ENCODE data around the gene ULK4.

Gene ULK4

DNA sequence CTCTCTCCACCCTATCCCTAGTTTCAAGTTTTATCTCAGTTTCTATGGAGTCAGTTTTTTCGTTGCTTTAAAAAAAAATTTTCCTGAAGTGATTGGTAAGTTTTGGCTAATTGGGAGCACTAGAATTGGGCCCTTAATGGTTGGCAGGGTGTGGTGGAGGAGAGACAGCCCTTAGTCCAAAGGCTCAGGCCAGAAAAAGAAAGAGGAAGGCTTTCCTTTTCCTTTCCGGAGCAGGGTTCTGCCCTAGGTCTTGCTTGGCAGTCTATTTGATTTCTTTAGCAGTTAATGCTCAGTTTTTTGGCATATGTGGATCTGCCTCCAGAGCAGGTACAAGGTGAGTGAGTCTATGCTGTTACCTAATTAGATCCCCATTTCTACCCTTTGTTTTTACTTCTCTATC lies 739.9 kb downstream of the ULK4 start:
- no peak for DNase-seq (ENCODE audit: low spot score)

DNA sequence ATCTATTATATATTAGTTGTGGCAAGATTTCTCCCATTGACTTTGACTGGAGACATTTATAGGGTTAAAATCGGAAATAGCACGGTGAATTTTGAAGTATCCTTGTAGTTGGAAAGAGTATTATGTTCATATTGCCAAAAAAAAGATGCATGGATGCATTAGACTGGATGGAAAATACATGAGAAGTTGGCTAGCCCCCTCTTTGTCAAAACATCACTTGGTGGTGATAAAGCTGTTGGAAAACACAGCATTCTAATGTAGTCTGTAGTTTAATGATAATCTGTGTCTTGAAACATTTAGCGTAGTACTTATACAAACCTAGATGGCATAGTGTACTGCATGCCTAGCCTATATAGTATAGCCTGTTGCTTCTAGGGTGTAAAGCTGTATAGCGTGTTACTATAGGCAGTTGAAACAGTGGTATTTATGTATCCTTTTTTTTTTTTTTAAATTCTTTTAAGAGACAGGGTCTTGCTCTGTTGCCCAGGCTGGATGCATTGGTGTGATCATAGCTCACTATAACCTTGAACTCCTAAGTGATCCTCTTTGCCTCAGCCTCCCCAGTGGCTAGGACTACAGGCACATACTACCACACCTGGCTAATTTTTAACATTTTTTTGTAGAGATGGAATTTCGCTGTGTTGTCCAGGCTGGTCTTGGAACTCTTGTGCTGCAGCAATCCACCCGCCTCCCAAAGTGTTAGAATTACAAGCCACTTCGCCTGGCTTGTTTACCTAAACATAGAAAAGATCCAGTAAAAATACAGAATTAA lies 740.8 kb downstream of the ULK4 start:
- no peak for DNase-seq (ENCODE audit: low spot score)

DNA sequence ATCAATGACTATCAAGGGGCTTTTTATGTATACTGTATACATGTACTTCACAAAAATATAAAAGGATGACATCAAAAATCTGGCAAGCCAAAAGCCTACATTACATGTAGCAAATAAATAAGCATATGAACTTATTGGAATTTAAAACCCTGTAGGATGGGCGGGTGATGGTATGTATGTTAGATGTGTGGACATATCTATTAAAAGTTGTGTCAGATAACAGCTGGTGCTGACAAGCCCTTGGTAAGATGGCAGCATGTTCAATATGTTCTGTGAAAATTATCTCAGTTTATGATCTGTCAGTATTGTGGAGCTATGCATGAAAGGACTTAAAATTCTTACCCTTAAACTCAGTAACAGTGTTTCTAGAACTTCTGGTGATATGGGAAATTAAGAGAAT lies 742.5 kb downstream of the ULK4 start:
- DNase-seq (ENCODE audit: low spot score) = no peak

DNA sequence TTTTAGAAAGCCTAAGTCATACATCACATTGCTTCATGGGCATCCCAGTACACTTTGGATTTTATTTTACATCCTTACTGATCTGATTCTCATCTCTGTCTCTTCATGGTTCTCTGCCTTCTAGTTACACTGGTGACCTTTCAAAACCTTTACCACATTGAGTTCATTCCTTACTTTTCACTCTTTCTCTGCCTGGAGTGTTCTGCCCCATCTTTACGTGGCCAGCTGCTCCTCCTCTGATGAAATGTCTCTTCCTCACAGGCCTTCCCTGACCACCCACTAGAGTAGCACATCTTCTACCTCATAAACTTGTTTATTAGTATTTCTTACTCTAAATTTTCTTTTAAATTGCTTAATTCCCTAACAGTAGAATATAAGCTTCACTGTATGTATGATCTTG lies 744.9 kb downstream of the ULK4 start:
- DNase-seq (ENCODE audit: low spot score) = no peak

DNA sequence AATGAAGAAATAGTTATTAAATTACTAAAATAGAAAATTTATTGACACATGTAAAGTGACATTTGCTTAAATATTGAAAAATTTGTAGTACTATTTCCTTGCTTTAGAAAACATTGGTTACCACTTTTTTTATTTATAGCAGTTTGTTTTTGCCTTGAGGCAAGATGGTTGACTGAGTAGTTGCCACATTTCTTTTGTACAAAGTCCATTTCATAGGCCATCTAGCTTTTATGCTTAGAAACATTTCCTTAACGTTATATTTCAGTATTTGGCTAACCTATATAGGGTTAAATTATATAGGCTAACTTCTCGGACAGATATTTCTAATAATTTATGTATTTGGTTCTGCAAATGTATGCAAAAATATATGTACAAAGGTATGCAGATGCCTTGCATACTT lies 745.5 kb downstream of the ULK4 start:
- DNase-seq (ENCODE audit: low spot score) = no peak

DNA sequence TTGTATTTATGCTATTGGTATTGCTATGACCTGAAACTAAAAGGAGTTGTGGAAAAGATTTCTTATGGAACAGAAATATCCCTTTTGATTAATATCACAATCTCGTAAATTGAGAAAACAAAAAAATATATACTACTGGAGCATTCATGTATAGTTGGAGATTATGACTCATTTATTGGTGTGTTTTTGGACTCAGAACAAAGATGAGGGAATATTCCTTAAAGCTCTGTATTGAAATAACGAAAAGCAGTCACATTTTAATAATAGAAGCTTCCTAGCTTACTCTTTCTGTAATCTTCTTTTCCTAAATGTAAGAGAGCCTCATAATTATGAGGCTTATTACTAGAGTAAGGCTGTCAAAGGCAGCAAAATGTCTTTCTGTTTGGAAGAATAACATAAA lies 748.3 kb downstream of the ULK4 start:
- DNase-seq (ENCODE audit: low spot score) = no peak

DNA sequence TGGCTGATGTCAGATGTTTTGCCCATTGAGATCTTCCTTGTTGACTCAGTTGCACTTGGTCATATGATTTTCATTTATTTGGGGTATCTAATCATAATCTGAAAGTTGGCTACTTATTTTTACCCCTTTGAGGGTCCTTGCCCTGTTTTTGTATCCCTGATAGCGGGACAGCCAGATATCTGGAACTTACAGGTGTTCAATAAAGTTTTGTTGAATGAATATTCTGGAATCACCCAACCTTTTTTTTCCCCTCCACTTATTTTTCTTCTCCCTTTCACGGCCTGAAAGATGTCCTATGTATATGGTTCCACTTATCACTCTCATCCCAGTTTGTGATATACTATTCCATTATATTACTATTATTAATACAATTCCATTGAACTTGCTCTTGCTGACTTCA lies 749.8 kb downstream of the ULK4 start:
- no peak for DNase-seq (ENCODE audit: low spot score)

DNA sequence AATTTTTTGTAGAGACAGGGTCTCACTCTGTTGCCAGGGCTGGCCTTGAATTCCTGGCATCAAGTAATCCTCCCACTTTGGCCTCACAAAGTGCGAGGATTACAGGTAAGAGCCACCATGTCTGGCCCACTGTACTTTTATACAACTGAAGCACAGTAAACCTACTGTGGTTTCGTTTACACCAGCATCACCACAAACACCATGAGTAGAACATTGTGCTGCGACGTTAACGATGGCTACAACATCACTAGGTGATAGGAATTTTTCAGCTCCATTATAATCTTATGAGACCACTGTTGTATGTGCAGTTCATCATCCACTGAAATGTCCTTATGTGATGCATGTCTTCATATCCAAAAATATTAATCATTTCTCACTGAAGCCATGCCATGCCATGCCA lies 750.9 kb downstream of the ULK4 start:
- DNase-seq (ENCODE audit: low spot score) = no peak

DNA sequence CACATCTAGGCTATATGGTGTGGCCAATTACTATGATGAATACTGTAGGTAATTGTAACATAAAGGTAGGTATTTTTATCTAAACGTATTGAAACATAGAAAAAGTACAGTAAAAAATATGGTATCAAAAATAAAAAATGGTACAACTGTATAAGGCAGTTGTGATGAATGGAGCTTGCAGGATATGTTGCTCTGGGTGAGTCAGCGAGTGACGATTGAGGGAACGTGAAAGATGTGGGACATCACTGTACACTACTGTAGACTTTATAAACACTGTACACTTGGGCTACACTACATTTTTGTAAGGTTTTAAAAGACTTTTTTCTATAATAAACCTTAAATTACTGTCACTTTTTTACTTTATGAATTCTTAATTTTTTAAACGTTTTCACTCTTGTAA lies 752.3 kb downstream of the ULK4 start:
- DNase-seq (ENCODE audit: low spot score) = no peak

DNA sequence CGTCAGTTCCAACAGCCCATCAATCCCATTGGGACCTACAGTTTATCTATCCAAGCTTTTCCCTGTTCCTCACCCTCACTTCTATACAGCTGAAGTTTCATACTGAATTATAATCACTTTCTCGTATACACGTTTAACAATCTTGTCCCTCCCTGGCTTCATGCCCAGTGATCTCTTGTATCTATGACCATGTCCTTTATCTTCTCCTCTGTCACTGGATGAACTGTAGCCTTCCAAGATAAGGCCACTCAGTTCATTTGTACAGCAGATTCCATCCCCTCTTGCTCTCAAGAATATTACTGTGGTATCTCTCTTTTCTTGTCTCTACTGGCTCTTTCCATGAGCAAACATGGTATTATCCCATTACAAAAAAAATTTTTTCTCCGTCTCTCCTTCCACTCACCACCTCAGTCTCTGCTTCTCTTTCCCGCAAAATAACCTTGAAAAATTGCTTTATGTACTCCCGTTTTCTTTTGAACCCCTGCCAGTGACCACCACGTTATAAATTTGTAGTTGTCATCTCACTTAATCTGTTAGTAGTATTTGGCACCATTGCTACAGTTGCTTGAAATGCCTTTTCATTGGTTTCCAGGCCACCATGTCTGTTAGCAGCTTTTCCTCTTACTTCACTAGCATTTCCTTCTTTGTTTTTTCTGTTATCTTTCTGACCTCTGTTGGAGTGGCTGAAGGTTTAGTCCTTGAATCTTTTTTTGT lies 753.2 kb downstream of the ULK4 start:
- no peak for DNase-seq (ENCODE audit: low spot score)

DNA sequence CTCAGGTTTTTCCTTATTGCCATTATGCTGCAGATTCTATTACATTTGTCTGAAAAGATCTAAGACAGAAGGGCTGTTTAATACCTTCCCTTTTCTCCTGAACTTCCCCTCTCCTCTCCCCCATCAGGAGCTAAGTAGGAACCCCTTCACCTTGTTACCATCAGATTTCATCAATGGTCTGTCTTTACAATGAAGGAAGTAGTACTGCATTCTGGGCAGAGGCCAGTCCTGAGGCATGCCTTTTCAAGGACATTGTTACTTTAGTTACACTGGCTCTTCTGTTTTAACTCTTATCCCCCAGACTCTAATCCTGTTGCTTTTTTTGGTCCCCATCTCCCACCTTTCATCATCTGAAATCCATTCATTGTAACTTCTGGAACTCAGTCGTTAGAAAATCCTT lies 754.5 kb downstream of the ULK4 start:
- DNase-seq (ENCODE audit: low spot score) = no peak

DNA sequence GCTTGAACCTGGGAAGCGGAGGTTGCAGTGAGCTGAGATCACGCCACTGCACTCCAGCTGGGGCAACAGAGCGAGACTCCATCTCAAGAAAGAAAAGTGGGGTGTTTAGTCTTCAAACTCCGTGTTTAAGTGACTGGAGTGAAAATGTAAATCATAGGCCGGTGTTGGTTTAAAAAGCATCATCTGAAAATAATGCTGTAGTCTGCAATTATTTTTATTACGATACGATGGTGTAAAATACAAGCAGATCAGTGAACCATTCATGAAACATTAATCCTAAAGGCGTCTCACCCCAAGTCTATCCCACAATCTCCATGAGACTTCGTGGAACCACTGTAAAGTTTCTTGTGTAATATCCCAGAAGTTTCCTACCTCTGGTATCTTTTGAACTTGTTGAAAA lies 756.3 kb downstream of the ULK4 start:
- DNase-seq (ENCODE audit: low spot score) = no peak

DNA sequence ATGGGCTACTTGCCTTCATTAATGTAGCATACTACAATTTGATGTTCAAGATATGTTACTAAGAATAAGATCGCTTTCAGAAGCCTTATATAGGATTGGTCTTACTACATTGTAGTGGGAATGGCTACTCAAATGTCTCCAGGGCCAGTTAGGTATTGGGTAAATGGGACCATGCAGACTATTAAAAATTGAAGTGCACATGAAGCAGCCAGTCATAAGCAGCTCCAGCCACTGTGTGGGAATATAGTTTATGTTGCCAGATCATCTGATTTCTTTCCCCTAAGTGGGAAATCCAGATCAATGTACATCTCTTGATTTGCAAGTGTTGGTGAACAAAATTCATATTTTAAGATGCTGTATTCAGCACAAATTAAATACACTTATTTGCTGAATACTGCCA lies 757.5 kb downstream of the ULK4 start:
- DNase-seq (ENCODE audit: low spot score) = no peak

DNA sequence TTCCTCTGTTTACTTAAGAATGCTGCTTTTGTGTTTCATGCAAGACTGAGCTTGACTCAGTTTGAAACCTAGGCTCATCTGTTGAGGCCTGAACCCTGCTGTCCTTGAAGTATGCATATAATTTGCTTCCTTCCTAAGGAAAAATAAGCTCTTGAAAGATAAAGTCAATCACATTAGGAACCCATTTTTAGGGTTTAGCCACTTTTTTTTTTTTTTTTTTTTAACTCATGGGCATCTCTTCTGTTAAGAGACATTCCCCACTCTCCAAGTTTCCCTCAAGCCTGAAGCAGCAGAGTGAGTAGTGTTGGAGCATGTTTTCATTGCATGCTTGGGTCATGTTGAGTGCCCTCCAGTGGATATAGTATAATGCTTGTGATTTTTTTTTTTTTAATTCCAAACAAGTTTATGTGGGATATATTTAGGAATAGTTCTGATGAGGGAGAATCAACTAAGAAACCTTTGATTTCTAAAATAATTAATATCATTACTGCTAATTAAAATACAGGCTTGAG lies 759.0 kb downstream of the ULK4 start:
- DNase-seq (ENCODE audit: low spot score) = peak; percentile 75

DNA sequence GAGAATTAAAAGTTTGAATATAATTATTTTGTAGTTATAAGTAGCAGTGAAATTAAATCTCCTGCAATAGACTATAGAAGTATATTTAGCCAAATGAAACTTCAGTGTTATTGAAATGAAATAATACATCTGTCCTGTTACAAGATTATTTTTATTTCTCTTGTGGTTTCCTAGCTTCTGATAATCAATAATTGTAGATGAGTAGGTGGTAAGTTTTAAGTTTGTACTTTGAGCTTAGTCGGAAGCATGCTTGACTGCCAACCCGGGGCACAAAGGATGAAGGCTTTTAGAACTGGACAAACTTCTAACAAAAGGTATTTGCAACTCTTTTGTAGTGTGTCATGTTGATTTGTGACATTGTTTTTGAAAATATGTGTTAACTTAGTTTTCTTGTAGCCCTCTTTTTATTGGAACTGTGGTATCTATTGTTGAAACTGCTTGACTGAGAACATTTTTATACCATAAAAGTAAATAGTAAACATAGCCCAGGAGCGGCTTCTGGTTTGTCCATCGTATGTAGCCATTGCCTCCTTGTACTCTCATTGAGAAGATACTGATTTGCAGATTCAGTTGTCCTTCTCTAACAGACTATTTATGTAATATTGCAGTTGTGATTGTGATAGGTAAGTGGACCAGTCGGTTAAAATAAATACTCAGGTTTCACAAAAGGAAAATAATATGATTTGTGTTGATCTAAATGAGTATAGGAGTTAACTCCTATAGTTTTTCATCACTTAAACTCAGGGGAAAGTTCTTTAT lies 759.6 kb downstream of the ULK4 start:
- peak; percentile 45 for DNase-seq (ENCODE audit: low spot score)

DNA sequence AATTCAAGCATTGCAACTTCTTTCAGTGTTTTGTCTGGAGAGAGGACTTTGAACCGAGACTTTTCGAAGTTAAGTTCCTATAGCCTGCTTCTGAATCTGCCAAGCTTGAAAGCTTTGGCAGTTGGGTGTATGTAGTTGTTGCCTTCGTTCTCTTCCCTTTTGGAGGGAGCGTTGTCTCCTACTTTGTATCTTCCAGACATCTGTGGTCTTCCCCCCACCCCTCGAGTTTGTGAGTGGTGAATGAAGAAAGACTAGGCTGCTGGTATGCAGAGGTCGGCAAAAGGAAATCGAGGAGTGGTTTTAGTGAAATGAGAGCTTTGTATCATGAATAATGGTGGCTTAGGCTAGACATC lies 761.3 kb downstream of the ULK4 start:
- DNase-seq (ENCODE audit: low spot score) = peak; percentile 52

DNA sequence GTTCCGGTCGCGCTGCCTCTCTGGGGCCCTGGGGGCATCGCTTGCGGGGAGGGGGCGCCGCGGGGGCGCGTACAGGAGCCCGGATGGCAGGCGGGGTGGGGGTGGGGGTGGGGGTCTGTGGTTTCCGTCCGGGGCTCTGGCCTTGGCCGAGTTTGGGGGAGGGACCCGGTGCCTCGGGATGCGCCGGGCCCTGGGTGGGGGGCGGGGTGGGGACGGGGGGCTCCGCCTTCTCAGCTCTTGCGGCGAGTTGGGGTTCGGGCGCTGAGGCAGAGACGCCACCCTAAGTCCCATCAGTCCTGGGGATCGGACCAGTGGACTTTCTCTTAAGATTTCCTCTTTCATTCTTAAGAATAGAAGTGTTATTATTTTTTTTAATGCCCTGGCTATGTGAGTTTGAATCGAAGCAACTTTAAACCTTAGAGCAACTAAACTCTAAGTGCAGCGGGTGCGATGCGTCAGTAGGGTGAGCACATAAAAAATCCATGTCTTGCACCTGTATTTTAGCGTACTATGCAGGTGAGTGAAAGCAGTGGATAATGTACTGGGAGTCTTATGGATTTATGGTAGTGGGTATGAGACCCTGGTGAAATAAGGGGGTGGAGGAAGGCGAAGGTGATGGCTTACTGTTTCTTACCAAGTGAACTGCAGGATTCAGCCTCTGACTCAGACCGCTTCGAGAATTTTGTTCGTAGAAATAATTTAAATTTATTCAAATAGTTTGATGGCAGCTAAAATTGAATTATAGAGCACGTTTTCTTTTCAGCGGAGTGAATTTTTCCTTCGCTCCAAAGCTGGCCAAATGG lies 761.8 kb downstream of the ULK4 start:
- DNase-seq (ENCODE audit: low spot score) = no peak

DNA sequence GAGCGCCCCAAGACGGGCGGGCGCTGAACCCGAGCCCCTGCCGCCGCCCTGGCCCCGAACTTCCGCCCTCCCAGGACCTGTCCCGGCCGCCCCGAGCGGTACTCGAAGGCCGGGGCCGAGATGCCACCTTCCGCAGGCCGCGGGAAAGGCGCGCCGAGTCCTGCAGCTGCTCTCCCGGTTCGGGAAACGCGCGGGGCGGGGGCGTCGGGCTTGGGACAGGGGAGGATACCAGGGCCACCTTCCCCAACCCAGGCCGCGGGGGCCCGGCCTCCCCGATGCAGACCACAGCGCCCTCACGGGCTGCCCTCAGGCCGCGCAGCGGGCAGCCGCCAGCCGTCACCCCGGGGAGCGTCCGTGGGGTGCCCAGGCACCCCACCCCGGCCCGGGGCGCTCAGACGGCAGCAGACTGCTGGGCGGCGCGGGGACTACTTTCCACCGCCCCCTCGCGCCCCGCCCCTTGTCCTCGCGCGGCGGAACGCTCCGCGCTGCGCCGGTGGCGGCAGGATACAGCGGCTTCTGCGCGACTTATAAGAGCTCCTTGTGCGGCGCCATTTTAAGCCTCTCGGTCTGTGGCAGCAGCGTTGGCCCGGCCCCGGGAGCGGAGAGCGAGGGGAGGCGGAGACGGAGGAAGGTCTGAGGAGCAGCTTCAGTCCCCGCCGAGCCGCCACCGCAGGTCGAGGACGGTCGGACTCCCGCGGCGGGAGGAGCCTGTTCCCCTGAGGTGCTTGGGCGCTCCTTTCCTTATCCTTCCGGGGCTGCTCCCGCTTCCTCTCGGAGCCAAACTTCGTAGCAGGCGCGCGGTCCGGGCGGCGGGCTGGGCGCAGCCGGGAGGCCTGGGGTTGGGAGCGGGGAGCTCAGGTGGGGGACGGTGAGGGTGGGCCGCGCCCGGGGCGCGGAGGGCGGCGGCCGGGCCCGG lies 762.7 kb downstream of the ULK4 start, which contains the start of gene CTNNB1:
Gene CTNNB1, plus strand, starts transcription at position 556 of the 916 bp plus-strand sequence. CDS start 24,564 bp downstream, outside the sequence.
- peak; percentile 88 for DNase-seq (ENCODE audit: low spot score)

DNA sequence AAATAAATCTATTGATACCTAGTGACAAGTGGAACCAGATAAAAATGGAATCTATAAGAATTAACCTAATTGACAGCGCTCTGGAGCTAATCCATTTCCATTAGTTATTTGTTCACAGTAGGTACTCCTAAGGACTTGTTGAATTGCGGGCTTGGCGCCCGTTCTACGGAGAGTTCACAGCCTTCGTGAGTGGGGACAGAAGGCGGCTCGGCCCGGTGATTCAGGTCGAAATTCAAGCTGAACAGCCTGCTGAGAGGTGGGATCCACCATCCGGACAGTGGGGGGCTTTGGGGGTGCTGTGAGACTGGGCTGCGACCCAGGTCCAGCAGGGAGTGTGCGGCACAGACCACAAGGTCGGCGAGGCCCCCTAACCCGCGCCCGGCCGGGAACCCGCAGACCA lies 763.4 kb downstream of the ULK4 start:
- peak; percentile 63 for DNase-seq (ENCODE audit: low spot score)

DNA sequence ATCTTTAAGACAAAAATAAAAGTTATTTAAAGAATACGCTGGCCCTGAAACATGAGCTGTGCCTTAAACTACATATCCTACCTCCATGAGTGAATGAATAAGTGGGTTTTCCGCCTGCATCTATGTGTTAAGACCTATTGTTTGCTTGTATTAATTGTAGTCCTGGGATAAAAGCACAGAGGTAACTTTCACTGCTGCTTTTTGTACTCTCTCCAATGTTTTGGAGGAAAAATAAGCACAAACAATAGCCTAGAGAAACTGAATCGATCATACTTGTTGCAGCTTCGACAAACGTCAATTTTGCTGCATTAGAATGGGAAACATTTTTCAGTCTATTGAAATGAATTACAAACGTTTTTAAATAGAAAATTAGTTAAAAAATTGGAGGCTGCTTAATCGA lies 763.9 kb downstream of the ULK4 start:
- DNase-seq (ENCODE audit: low spot score) = no peak
